MG63 (cell line): ENCODE data around the gene RAB33B. TPM values are rescaled to one million over a fixed set of nuclear protein-coding genes. Genes with fewer than 3 reads are reported as not detected.

Source experiments
- DNase-seq: peaks from one replicate; pipeline ENCODE4 v3.0.0-alpha.2; 2020
- H3K27me3 ChIP-seq: fragments of 250-450 bp; sonication (Bioruptor Pico); 2 replicates; pipeline ENCODE4 v1.5.1; 2020; ENCODE audit warnings: mild to moderate bottlenecking, moderate library complexity
- H3K36me3 ChIP-seq: fragments of 250-450 bp; sonication (Bioruptor Pico); 2 replicates; pipeline ENCODE4 v1.5.1; 2020; ENCODE audit warnings: mild to moderate bottlenecking, moderate library complexity
- H3K4me3 ChIP-seq: fragments of 250-450 bp; sonication (Bioruptor Pico); 2 replicates; pipeline ENCODE4 v1.5.1; 2020; ENCODE audit warnings: mild to moderate bottlenecking, moderate library complexity
- H3K9me3 ChIP-seq: fragments of 250-450 bp; sonication (Bioruptor Pico); 2 replicates; pipeline ENCODE4 v1.5.1; 2020; ENCODE audit warnings: mild to moderate bottlenecking, moderate library complexity
- total RNA-seq: library from RNA; depleted of rRNA; stranded (reverse); fragments of >200 nt; shearing (Covaris generic); gene quantifications from 2 replicates; pipeline ENCODE4 v1.2.3, GENCODE V29; 2014; ENCODE audit warnings: low replicate concordance

RAB33B gene
- total RNA-seq, 1 experiment from 2014 or later = 5.1 TPM

DNA sequence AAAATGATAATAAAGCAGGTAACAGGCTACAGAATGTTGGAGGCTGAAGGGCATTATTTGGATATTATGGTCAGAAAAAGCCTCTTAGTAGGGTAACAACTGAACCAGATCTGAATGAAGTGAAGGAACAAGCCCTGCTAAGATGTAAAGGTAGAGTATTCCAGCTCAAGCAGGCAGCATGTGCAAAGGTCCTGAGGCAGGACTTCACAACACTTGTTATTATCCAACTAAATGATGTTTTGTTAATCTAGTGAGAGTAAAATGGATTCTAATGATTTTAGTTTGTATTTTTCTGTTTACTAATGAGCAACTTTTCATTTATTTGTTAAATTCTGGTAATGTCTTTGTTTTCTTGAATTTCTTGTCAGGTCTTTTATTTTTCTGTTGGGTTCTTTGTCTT lies 35.7 kb downstream of the RAB33B start:
- Histone ChIP-seq H3K4me3 (no peak overlapping the region), H3K9me3 (no peaks in the 10 kb centered on the region), H3K36me3 (no peaks in the 10 kb centered on the region), H3K27me3 (no peaks in the 10 kb centered on the region)
- no peak for DNase-seq

DNA sequence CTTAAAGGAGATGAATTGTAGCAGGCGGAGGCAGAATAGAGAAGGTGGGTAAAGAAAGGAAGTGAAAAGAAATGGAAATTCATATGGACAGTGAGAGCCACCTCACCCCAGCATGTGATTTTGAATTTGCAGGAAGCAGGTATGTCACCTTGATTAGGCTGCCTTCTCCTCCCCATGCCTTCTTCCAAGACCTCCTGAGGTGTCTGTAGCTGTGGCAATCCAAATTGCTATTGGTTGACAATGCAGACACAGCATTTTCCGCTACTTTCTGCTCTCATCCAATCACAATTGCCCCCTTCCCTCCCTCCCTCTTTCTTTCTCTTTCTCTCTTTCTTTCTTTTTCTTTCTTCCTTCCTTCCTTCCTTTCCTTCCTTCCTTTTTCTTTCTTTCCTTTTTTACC lies 38.5 kb downstream of the RAB33B start:
- Histone ChIP-seq H3K4me3 (no peak overlapping the region), H3K9me3 (no peaks in the 10 kb centered on the region), H3K27me3 (no peaks in the 10 kb centered on the region), H3K36me3 (no peaks in the 10 kb centered on the region)
- no peak for DNase-seq

DNA sequence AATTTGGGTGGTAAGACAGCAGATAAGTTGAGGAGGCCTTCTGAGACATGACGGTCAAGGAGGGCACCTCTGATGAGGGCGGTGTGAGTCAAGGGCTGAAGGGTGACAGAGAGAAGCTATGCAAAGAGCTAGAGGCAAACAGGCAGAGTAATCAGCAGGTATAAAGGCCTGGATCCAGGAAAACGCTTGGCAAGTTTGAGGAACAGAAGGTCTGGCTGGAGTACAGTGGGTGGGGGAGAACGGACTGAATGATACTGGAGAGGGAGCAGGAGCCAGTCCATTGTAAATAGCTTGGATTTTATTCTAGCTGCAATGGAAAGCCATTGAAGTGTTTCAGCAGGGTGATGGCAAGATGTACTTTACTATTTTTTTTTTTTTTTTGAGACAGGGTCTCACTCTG lies 39.3 kb downstream of the RAB33B start:
- no peak for DNase-seq
- Histone ChIP-seq H3K9me3 (no peaks in the 10 kb centered on the region), H3K27me3 (no peaks in the 10 kb centered on the region), H3K4me3 (no peak overlapping the region), H3K36me3 (no peaks in the 10 kb centered on the region)

DNA sequence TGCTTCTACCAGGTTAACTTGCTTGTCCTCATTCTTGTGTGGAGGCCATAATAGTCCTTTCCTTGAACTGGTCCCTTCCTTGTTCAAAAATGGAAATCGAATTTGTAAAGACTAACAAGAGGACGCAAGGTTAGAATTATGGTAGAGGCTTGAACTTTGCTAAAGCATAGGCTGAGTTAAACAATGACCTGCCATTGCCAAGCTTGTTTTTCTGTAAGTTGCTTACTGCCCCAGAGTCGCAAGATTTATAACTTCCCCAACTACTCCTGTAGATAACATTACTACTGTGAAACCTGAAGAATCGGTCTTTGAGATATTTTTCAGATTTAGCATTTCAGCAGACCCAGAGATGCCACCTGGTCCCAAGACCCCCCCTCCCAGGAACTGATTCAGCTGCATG lies 45.3 kb downstream of the RAB33B start:
- Histone ChIP-seq H3K36me3 (no peaks in the 10 kb centered on the region), H3K4me3 (no peak overlapping the region), H3K27me3 (no peaks in the 10 kb centered on the region), H3K9me3 (no peaks in the 10 kb centered on the region)
- no peak for DNase-seq

DNA sequence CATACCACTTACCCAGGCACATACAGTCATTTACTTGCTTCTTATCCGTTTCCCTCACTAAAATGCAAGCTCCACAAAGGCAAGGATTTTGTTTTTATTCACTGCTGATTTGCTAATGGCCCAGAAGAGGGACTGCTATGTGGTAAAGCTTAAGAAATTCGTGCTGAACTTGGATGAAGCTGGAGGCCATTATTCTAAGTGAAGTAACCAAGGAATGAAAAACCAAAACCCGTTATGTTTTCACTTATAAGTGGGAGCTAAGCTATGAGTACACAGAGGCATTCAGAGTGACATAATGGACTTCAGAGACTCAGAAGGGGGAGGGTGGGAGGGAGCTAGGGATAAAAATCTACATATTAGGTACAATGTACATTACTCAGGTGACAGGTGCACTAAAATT lies 47.2 kb downstream of the RAB33B start:
- H3K9me3 ChIP-seq = no peaks in the 10 kb centered on the region
- DNase-seq = no peak
- H3K4me3 ChIP-seq = no peak overlapping the region
- H3K27me3 ChIP-seq = no peaks in the 10 kb centered on the region
- no peaks in the 10 kb centered on the region for H3K36me3 ChIP-seq

DNA sequence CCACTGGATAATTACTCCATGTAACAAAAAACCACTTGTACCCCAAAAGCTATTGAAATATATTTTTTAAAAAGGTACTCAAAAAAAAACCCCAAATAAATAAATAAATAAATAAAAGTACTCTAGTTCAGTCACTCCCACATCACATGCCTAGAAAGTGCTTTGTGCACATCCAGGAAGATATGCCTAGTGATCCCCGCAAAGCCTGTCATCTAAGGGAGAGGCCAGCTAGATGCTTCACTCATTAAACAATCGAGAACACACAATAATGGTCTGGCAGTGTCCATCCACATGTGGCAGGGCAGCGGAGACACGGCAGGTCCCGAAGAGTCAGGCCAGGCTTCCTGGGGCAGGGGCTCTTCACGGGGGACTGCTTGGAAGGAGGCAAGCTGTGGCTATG lies 47.6 kb downstream of the RAB33B start:
- no peak for DNase-seq
- H3K4me3 ChIP-seq = no peak overlapping the region
- no peaks in the 10 kb centered on the region for H3K36me3 ChIP-seq
- no peaks in the 10 kb centered on the region for H3K27me3 ChIP-seq
- no peaks in the 10 kb centered on the region for H3K9me3 ChIP-seq

DNA sequence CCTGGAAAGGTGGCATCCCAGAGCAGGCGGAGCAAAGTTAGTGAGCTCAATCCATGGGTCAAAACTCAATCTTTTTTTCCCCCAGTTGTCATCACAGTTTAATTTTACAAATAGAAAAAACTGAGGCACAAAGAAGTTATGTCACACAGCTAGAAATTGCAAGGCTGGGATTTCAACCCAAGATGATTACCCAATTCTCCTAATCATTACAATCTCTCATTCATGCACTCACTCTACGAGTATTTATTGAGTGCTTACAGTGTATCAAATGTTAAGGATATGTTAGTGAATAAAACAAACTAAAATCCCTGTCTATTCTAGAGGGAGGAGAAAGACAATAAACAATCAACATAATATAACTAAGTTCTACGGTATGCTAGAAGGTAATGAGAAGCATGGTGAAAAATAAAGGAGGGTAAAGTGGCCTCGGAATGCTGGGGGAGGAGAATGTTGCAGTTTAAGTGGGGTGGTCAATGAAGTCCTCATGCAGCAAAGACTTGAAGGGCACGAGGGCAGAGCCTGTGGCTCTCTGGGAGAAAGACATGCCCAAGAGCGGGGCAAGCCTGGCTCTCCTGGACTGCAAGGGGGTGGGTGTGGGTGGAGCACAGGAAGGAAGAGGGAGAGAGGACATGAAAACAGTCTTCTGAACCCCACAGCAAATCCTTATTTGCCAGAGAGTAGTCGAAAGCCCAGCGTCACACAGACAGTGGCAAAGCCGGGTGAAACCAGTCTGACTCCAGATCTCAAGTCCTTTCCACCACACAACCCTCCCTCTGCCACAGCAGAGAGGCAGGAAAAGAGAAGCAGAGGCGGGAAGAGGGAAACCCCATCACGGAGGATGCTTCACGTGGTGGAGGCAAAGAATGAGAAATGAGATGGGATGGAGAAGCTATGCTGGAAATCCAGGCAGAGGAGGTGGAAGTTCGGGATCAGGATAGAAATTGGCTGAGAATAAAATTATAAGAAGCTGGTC lies 48.3 kb downstream of the RAB33B start:
- DNase-seq = no peak
- Histone ChIP-seq H3K4me3 (no peak overlapping the region), H3K27me3 (no peaks in the 10 kb centered on the region), H3K9me3 (no peaks in the 10 kb centered on the region), H3K36me3 (no peaks in the 10 kb centered on the region)

DNA sequence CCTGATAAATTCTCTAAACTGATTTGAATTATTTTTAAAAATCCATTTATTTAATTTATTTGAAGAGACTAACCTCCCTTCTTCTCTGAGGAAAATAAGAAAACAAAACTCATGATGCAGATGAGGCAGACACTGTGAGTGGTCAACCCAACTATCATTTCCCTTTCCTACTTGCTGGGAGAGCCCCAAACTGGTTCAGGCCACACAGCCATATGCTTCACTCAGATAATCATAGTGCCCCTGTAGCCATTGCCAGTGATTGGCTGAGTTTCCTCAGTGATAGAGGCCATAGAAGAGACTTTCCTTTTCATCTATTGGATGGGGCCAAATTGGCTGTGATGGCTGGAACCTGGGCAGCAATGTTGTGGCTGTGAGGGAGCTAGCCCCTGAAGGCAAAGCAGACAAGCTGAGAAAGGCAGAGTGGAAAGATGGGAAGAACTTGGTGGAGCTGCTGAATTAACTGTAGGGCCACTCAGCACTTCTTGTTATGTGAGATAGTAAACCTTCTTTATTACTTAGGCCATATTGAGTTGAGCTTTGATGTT lies 49.8 kb downstream of the RAB33B start:
- no peaks in the 10 kb centered on the region for H3K9me3 ChIP-seq
- H3K27me3 ChIP-seq = no peaks in the 10 kb centered on the region
- H3K36me3 ChIP-seq = no peaks in the 10 kb centered on the region
- no peak for DNase-seq
- no peak overlapping the region for H3K4me3 ChIP-seq

DNA sequence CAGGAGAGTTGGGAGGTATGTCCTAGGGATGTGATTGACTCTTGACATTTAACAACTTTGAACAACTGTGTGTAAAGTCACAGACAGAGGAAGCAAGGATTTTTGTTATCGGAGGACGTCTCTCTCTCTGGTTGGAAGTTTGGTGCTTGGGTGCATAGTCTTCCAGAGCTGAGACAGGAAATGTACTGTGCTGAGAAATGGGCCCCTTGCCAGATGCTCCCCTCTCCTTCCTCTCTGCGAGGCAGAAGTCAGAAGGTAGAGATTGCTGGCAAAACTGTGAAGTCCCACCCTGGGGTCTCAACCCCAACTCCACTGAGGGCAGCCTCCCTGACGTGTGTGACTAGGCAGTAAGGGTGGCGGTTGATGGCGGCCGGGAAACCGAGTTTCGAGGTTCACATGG lies 52.9 kb downstream of the RAB33B start:
- peaks cover 2% of the 10 kb centered on the region for H3K36me3 ChIP-seq
- no peaks in the 10 kb centered on the region for H3K9me3 ChIP-seq
- no peak for DNase-seq
- no peaks in the 10 kb centered on the region for H3K27me3 ChIP-seq
- no peak overlapping the region for H3K4me3 ChIP-seq

DNA sequence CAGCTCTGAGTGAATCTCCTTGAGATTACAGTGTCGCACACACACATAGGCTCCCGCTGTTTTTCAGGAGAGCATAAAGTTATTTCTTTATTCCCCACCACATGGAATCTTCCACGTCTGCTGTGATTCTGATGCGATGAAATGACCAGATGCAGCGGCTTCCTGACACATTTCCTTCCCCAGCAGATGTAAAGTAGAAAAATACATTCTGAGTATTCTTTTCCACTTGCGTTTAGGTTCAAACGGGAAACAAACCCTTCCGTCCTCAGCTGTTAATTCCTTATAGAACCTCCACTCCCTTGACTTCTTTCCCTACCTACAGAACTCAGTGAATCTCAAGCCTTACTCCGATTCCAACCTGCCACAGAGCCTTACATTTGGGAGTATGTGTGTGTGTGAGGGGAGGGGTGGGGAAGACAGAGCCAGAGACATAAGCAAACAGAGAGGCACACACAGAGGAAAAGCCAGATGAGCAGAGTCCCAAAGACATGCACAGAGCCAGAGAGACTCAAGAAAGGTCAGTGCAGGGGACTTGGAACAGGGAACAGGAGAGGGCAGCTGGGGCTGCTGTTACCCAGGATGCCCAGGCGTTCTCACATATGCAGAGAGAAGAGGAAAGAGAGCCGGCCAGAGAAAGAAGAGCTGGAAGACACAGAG lies 54.8 kb downstream of the RAB33B start:
- Histone ChIP-seq H3K9me3 (no peaks in the 10 kb centered on the region), H3K27me3 (no peaks in the 10 kb centered on the region), H3K4me3 (no peak overlapping the region), H3K36me3 (peaks cover 2% of the 10 kb centered on the region)
- no peak for DNase-seq

DNA sequence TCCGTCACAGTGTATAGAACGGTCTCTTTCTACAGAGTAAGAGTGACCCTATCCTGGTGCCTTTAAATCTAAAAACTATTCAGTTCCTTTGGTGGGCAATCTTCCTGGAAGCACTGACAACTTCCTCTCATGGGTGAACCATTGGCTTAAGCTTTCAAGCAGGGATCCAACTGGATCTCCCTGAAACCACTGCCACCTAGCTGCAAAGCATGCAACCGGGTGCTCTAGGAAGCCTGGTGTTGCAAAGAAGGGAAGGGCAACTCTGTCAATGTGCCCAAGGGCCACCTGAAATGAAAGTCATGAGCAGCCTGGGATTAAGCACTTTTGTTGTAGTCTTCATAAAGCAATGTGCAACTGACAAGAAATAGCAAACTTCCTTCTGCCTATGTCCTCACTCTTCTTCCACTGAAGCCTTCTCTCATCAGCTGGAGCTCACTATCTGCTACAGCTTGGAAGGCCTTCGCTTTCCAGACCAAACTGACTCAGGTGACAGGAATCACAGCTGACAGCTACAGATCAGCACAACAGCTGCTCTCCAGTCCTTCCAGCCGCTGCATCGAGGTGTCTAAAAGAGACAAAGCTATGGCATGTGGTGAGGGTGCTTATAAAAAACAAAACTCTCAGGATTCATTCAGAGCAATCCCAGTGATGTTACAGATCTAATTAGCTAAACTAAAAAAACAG lies 55.9 kb downstream of the RAB33B start:
- H3K9me3 ChIP-seq = no peaks in the 10 kb centered on the region
- H3K27me3 ChIP-seq = no peaks in the 10 kb centered on the region
- peaks cover 2% of the 10 kb centered on the region for H3K36me3 ChIP-seq
- DNase-seq = no peak
- H3K4me3 ChIP-seq = no peak overlapping the region

DNA sequence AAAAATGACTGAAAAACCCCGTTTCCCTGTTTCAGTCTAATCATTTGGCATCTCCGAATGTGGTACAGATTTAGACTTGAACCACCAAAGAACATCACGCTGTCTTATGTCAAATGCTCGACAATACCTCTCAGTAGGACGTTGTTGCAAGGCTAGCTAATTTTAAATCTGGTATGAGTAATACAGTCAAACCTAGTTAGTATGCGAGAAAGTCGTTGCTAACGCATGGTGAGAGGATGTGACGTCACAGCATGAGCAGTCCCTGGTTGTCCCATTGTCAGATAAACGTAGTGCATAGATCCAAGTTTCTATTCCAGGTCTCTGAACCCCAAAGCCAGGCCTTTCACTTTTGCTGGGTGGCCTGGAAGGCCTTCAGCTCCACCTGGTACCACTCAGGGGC lies 57.4 kb downstream of the RAB33B start:
- Histone ChIP-seq H3K27me3 (no peaks in the 10 kb centered on the region), H3K36me3 (peaks cover 2% of the 10 kb centered on the region), H3K4me3 (no peak overlapping the region), H3K9me3 (no peaks in the 10 kb centered on the region)
- DNase-seq = no peak

DNA sequence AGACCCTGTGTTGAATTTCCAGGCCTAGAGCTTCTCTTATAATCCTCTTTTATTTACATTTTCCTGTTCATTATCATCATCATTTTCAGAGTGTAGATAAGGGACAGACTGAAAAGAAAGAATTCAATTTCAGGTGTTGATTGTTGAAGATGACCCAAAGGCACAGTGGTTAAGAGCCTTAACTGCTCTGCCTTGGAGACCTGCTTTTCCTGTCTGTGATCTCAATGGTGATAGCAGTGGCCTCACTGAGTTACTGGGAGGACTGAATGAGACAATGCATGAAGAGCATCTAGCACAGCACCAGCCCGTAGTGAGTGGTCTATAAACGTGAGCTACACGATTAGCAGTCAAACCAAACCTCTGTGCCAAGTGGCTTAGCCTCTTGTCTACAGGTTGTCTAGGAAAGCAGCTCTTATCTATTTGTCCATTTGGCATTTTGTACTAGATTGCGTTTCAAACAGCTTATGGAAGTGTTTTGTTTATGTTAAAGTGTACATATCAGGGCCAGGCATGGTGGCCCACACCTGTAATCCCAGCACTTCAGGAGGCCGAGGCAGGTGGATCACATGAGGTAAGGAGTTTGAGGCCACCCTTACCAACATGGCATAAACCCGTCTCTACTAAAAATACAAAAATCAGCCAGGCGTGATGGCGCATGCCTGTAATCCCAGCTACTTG lies 60.6 kb downstream of the RAB33B start:
- Histone ChIP-seq H3K4me3 (no peak overlapping the region), H3K9me3 (no peaks in the 10 kb centered on the region), H3K36me3 (peaks cover 2% of the 10 kb centered on the region), H3K27me3 (no peaks in the 10 kb centered on the region)
- no peak for DNase-seq

DNA sequence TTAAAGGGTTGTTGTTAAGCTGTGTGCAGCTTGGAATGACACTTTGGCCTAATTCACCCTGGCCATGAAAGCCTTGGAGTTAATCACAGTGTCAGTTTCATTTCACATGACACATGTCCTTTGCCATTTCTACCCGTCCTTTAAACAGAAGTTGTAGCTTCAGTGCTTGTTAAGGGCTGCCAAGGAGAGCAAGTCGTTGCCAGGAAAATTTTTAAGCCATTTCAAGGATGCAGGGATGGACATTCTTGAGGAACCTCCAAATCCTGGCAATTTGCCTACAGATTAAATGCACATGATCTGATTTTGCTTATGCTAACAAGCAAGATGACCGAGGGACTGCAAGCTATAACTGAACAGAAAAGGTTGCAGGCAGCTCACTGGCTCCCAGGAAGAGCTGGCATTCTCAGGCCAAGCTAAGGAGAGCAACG lies 61.6 kb downstream of the RAB33B start:
- no peak for DNase-seq
- Histone ChIP-seq H3K36me3 (peaks cover 4% of the 10 kb centered on the region), H3K27me3 (no peaks in the 10 kb centered on the region), H3K4me3 (no peak overlapping the region), H3K9me3 (no peaks in the 10 kb centered on the region)

DNA sequence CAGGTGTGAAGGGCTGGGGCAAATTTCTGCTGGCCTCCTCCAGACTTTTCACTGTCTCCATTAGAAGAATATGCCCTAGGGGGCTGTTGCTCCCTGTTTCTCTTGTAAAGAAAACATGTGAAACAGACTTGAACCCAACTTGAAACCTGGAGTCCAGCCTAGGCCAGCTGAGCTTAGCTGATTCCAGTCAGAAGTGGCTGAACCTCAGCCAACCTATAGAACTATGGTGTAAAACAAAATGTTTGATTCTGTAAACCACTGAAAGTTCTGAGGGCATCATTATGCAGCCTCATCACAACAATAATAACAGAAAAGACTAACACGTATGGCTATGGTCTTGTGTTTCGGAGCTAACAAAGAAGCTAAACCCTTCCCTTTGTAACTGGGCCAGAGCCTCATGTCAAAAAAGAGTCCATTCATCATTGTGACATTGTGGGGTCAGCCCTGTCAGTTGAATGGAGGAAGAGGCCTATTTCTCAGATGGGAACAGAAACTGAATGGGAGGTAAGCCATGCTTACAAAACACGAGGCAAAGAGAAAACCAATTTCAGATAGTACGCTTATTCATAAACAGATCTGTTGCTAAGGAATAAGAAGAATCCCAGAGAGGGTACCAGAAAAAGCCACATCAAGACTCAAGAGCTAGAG lies 68.0 kb downstream of the RAB33B start:
- no peak for DNase-seq
- H3K4me3 ChIP-seq = no peak overlapping the region
- H3K9me3 ChIP-seq = no peaks in the 10 kb centered on the region
- no peaks in the 10 kb centered on the region for H3K27me3 ChIP-seq
- H3K36me3 ChIP-seq = peaks cover 2% of the 10 kb centered on the region

DNA sequence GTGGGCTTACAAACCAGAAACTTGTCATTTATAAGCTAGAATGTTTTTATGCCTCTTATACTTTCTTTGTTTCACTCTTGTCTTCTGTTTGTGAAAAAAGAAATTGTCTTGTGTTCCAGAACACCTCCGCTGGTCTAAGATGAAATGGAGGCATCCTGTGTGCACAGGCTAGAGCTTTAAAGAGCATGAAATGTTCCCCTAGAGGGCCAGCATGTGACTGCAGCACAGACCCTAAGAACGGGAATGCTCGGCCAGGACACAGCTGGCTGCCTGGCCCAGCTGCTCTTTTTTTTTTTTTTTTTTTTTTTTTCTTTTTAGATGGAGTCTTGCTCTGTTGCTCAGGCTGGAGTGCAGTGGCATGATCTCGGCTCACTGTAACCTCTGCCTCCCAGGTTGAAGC lies 68.5 kb downstream of the RAB33B start:
- Histone ChIP-seq H3K9me3 (no peaks in the 10 kb centered on the region), H3K27me3 (no peaks in the 10 kb centered on the region), H3K4me3 (no peak overlapping the region), H3K36me3 (peaks cover 2% of the 10 kb centered on the region)
- DNase-seq = no peak
